Neuronal stem cell (in vitro differentiated cells): ENCODE measurements around the gene FAHD1.
A peak's percentile ranks its signal among the peaks of the same experiment; 100 is the strongest.

ENCODE experiments used
- DNase-seq: peaks from one replicate; pipeline ENCODE4 v3.0.0-alpha.2; 2013; ENCODE audit warnings: low spot score
- H2AFZ ChIP-seq: one replicate; pipeline ENCODE4 v1.6.1; 2013; ENCODE audit warnings: mild to moderate bottlenecking, low read length, inconsistent platforms
- H2AK5ac ChIP-seq: 2 replicates; pipeline ENCODE4 v1.6.1; 2013; ENCODE audit warnings: low read depth, mild to moderate bottlenecking, inconsistent platforms, low read length, moderate library complexity, mixed read lengths
- H2BK120ac ChIP-seq: 2 replicates; pipeline ENCODE4 v1.6.1; 2013; ENCODE audit warnings: low read depth, mild to moderate bottlenecking, inconsistent platforms, low read length, moderate library complexity, mixed read lengths
- H2BK12ac ChIP-seq: one replicate; pipeline ENCODE4 v1.6.1; 2013; ENCODE audit warnings: low read length, inconsistent platforms
- H2BK15ac ChIP-seq: 2 replicates; pipeline ENCODE4 v1.6.1; 2013; ENCODE audit warnings: mild to moderate bottlenecking, low read length, inconsistent platforms, mixed read lengths
- H2BK5ac ChIP-seq: one replicate; pipeline ENCODE4 v1.6.1; 2013; ENCODE audit warnings: inconsistent platforms, mild to moderate bottlenecking, low read length, moderate library complexity
- H3K14ac ChIP-seq: one replicate; pipeline ENCODE4 v1.6.1; 2013; ENCODE audit warnings: low read length, inconsistent platforms
- H3K18ac ChIP-seq: 2 replicates; pipeline ENCODE4 v1.6.1; 2013; ENCODE audit warnings: low read length, inconsistent platforms
- H3K23ac ChIP-seq: 2 replicates; pipeline ENCODE4 v1.6.1; 2013; ENCODE audit warnings: low read depth, mild to moderate bottlenecking, mixed read lengths, low read length, inconsistent platforms; ENCODE audit not compliant: poor library complexity
- H3K27ac ChIP-seq: replicated peaks from 3 replicates; pipeline ENCODE4 v1.5.1; 2013; ENCODE audit warnings: low read length, inconsistent platforms
- H3K27me3 ChIP-seq, 3 experiments: 2 replicates each; pipeline ENCODE4 v1.6.1; 2013; ENCODE audit warnings: low read length in 3 of 3, mild to moderate bottlenecking in 2 of 3, inconsistent platforms in 1 of 3, low read depth in 1 of 3, mixed read lengths in 1 of 3, moderate library complexity in 1 of 3; ENCODE audit not compliant: control insufficient read depth in 3 of 3, insufficient read depth in 3 of 3
- H3K36me3 ChIP-seq, 2 donors: replicated peaks in 1 of 2; 2 replicates each; pipeline ENCODE4 v1.6.1; 2013; ENCODE audit warnings: low read length in 2 of 2; ENCODE audit not compliant: control insufficient read depth in 2 of 2, insufficient read depth in 2 of 2
- H3K4ac ChIP-seq: 2 replicates; pipeline ENCODE4 v1.6.1; 2013; ENCODE audit warnings: inconsistent platforms, mild to moderate bottlenecking, low read length, moderate library complexity
- H3K4me1 ChIP-seq, 2 donors: 1 replicate in 1 of 2; 2 replicates in 1 of 2; pipeline ENCODE4 v1.6.1; 2013; ENCODE audit warnings: low read length in 2 of 2, low read depth in 1 of 2; ENCODE audit not compliant: control insufficient read depth in 2 of 2, insufficient read depth in 1 of 2
- H3K4me2 ChIP-seq: one replicate; pipeline ENCODE4 v1.6.1; 2013; ENCODE audit warnings: mild to moderate bottlenecking, low read length, inconsistent platforms; ENCODE audit not compliant: insufficient read depth, poor library complexity, severe bottlenecking
- H3K4me3 ChIP-seq, 2 donors: 2 replicates each; pipeline ENCODE4 v1.5.1; 2013; ENCODE audit warnings: low read length in 2 of 2, mild to moderate bottlenecking in 2 of 2, inconsistent platforms in 1 of 2, moderate library complexity in 1 of 2
- H3K79me1 ChIP-seq: one replicate; pipeline ENCODE4 v1.6.1; 2013; ENCODE audit warnings: low read depth, mild to moderate bottlenecking, inconsistent platforms, low read length, moderate library complexity
- H3K9ac ChIP-seq: one replicate; pipeline ENCODE4 v1.6.1; 2013; ENCODE audit warnings: mild to moderate bottlenecking, low read depth, low read length, inconsistent platforms; ENCODE audit not compliant: poor library complexity
- H3K9me3 ChIP-seq, 2 donors: replicated peaks in 1 of 2; 2 replicates each; pipeline versions ENCODE3 to v1.6.1; 2013; ENCODE audit warnings: low read length in 2 of 2, mild to moderate bottlenecking in 2 of 2, inconsistent platforms in 1 of 2, low read depth in 1 of 2, mixed read lengths in 1 of 2, moderate library complexity in 1 of 2; ENCODE audit not compliant: control insufficient read depth in 2 of 2, insufficient read depth in 1 of 2
- H4K8ac ChIP-seq: one replicate; pipeline ENCODE4 v1.6.1; 2013; ENCODE audit warnings: low read depth, mild to moderate bottlenecking, inconsistent platforms, low read length, moderate library complexity
- H4K91ac ChIP-seq: one replicate; pipeline ENCODE4 v1.6.1; 2013; ENCODE audit warnings: low read length, low read depth, mild to moderate bottlenecking, inconsistent platforms; ENCODE audit not compliant: poor library complexity
- WGBS, 2 donors: extraction: QIAGEN DNeasy Blood & Tissue Kit; methylation state at CpG; one replicate each; pipeline ENCODE4 v1.1.7; 2013; ENCODE audit warnings: missing lambda C conversion rate in 2 of 2, mixed read lengths in 1 of 2; ENCODE audit not compliant: insufficient read length in 2 of 2, insufficient replicate concordance in 1 of 2; ENCODE audit errors: extremely low coverage in 2 of 2; 5-methylcytosine and 5-hydroxymethylcytosine counted together

Gene FAHD1

GRCh38 chr16:1817716-1818115 is 9.3 kb upstream of the FAHD1 start:
- H3K14ac ChIP-seq: no peak overlapping the region
- H2BK15ac ChIP-seq: no peak overlapping the region
- DNase-seq: no peak
- WGBS, 2 donors: no CpG with 5 or more reads among the region's 17 CpGs
- no peak overlapping the region for H3K27ac ChIP-seq
- peaks cover 13% of the 10 kb centered on the region for H3K79me1 ChIP-seq
- H3K4me1 ChIP-seq: no peaks in the 10 kb centered on the region
- H3K4me2 ChIP-seq: no peak overlapping the region
- H3K23ac ChIP-seq: no peak overlapping the region
- no peak overlapping the region for H2AK5ac ChIP-seq
- no peak overlapping the region for H2AFZ ChIP-seq
- H3K9ac ChIP-seq: no peak overlapping the region
- no peak overlapping the region for H3K18ac ChIP-seq
- H2BK5ac ChIP-seq: peak overlapping the region; percentile 75
- H4K91ac ChIP-seq: no peak overlapping the region
- H3K36me3 ChIP-seq: peaks cover 15 to 65% of the 10 kb centered on the region in 2 donors
- H3K27me3 ChIP-seq: no peaks in the 10 kb centered on the region
- no peak overlapping the region for H2BK12ac ChIP-seq
- no peak overlapping the region for H2BK120ac ChIP-seq
- no peak overlapping the region for H3K4me3 ChIP-seq
- no peak overlapping the region for H3K4ac ChIP-seq
- H3K9me3 ChIP-seq: no peaks in the 10 kb centered on the region
- peak overlapping the region; percentile 65 for H4K8ac ChIP-seq

- WGBS, 2 donors: no CpG with 5 or more reads among the region's 27 CpGs
- no peak overlapping the region for H2BK120ac ChIP-seq
- no peaks in the 10 kb centered on the region for H3K27me3 ChIP-seq
- H3K27ac ChIP-seq: no peak overlapping the region
- H3K14ac ChIP-seq: no peak overlapping the region
- H2BK12ac ChIP-seq: no peak overlapping the region
- H2AK5ac ChIP-seq: no peak overlapping the region
- H3K4me3 ChIP-seq: no peak overlapping the region
- no peaks in the 10 kb centered on the region for H3K9me3 ChIP-seq
- no peak overlapping the region for H3K18ac ChIP-seq
- no peaks in the 10 kb centered on the region for H3K4me1 ChIP-seq
- H2AFZ ChIP-seq: no peak overlapping the region
- H3K23ac ChIP-seq: no peak overlapping the region
- peak overlapping the region; percentile 75 for H2BK5ac ChIP-seq
- no peak overlapping the region for H2BK15ac ChIP-seq
- H3K4me2 ChIP-seq: no peak overlapping the region
- no peak overlapping the region for H3K9ac ChIP-seq
- DNase-seq: no peak
- no peak overlapping the region for H4K91ac ChIP-seq
- H4K8ac ChIP-seq: no peak overlapping the region
- H3K36me3 ChIP-seq: peaks cover 17 to 62% of the 10 kb centered on the region in 2 donors
- H3K79me1 ChIP-seq: peaks cover 15% of the 10 kb centered on the region
- no peak overlapping the region for H3K4ac ChIP-seq
These were observed 8.7 kb upstream of the FAHD1 start for GRCh38 chr16:1818204-1818872.

- H3K9ac ChIP-seq: no peak overlapping the region
- no peak overlapping the region for H2BK5ac ChIP-seq
- no peak overlapping the region for H3K18ac ChIP-seq
- no peak overlapping the region for H3K23ac ChIP-seq
- no CpG with 5 or more reads among the region's 35 CpGs for WGBS, 2 donors
- no peak overlapping the region for H2BK15ac ChIP-seq
- no peak overlapping the region for H2AK5ac ChIP-seq
- H3K4me2 ChIP-seq: no peak overlapping the region
- H3K27ac ChIP-seq: no peak overlapping the region
- H4K8ac ChIP-seq: no peak overlapping the region
- H2BK12ac ChIP-seq: no peak overlapping the region
- no peak overlapping the region for H2BK120ac ChIP-seq
- H3K9me3 ChIP-seq: no peaks in the 10 kb centered on the region
- peaks cover 15% of the 10 kb centered on the region for H3K79me1 ChIP-seq
- H3K4me1 ChIP-seq: no peaks in the 10 kb centered on the region
- H3K14ac ChIP-seq: no peak overlapping the region
- no peak for DNase-seq
- H3K4ac ChIP-seq: no peak overlapping the region
- H3K27me3 ChIP-seq: no peaks in the 10 kb centered on the region
- no peak overlapping the region for H3K4me3 ChIP-seq
- no peak overlapping the region for H4K91ac ChIP-seq
- H3K36me3 ChIP-seq: peaks cover 17 to 59% of the 10 kb centered on the region in 2 donors
- no peak overlapping the region for H2AFZ ChIP-seq
These were observed 8.0 kb upstream of the FAHD1 start for GRCh38 chr16:1818873-1819525.

GRCh38 chr16:1819611-1820010 is 7.4 kb upstream of the FAHD1 start:
- Histone ChIP-seq H3K18ac (no peak overlapping the region), H3K36me3 (peaks cover 17 to 57% of the 10 kb centered on the region in 2 donors), H2BK12ac (no peak overlapping the region), H3K4me1 (no peaks in the 10 kb centered on the region), H2BK15ac (no peak overlapping the region), H3K4me3 (no peak overlapping the region), H3K9me3 (no peaks in the 10 kb centered on the region), H2AFZ (no peak overlapping the region), H3K4ac (no peak overlapping the region), H2BK120ac (no peak overlapping the region), H2BK5ac (no peak overlapping the region), H3K23ac (no peak overlapping the region), H4K91ac (no peak overlapping the region), H3K4me2 (no peak overlapping the region), H3K9ac (no peak overlapping the region), H3K27ac (no peak overlapping the region), H3K27me3 (no peaks in the 10 kb centered on the region), H3K79me1 (peaks cover 16% of the 10 kb centered on the region), H3K14ac (no peak overlapping the region), H4K8ac (no peak overlapping the region), H2AK5ac (no peak overlapping the region)
- DNase-seq: no peak
- WGBS, 2 donors: no CpG with 5 or more reads among the region's 15 CpGs
